ENCODE data around the gene FBLIM1. TPM values are rescaled to one million over a fixed set of nuclear protein-coding genes. Genes with fewer than 3 reads are reported as not detected.

FBLIM1 gene
- total RNA-seq, 1 donor from 2014 or later: 78.3 TPM

DNA sequence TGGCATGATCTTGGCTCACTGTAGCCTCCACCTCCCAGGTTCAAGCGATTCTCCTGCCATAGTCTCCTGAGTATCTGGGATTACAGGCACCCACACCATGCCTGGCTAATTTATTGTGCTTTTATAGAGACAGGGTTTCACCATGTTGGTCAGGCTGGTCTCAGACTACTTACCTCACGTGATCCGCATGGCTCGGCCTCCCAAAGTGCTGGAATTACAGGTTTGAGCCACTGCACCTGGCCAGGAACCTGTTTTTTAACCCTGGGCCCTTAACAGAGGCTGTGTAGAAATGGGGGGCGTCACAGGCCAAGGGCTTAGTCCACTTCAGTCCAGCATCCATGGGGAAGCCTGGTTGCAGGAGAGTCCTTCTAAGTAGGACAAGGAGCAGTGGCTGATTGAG lies 9.3 kb downstream of the FBLIM1 start:
- H3K4me3 Mint-ChIP-seq: no peak overlapping the region
- no peak overlapping the region for H3K27ac Mint-ChIP-seq
- peaks cover 8% of the 10 kb centered on the region for H3K4me1 Mint-ChIP-seq (ENCODE audit: unreplicated experiment)
- H3K27me3 Mint-ChIP-seq: no peaks in the 10 kb centered on the region
- TF ChIP-seq, protein P1, sequence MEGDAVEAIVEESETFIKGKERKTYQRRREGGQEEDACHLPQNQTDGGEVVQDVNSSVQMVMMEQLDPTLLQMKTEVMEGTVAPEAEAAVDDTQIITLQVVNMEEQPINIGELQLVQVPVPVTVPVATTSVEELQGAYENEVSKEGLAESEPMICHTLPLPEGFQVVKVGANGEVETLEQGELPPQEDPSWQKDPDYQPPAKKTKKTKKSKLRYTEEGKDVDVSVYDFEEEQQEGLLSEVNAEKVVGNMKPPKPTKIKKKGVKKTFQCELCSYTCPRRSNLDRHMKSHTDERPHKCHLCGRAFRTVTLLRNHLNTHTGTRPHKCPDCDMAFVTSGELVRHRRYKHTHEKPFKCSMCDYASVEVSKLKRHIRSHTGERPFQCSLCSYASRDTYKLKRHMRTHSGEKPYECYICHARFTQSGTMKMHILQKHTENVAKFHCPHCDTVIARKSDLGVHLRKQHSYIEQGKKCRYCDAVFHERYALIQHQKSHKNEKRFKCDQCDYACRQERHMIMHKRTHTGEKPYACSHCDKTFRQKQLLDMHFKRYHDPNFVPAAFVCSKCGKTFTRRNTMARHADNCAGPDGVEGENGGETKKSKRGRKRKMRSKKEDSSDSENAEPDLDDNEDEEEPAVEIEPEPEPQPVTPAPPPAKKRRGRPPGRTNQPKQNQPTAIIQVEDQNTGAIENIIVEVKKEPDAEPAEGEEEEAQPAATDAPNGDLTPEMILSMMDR (conservative IDR thresholded peaks at IDR 0.05): no peak
- no peaks in the 10 kb centered on the region for H3K9me3 Mint-ChIP-seq
- H3K36me3 Mint-ChIP-seq: peaks cover 19% of the 10 kb centered on the region
- DNase-seq (ENCODE audit: extremely low spot score, unreplicated experiment): no peak

DNA sequence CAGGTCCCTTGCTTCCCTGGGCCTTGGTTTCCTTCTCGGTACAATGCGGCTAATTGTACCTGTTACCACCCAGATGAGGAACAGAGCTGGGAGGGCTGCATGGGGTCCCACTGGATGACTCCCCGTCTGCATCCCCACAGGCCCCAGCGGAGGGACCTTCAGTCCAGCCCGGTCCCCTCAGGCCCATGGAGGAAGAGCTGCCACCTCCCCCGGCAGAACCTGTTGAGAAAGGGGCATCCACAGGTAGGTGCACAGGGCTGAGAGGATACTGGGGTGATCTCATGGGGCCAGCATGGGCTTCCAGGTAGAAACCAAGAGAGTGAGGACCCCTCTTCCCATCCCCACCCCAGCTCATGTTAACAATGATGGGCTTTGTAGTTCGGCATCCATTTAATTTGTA lies 9.8 kb downstream of the FBLIM1 start:
- DNase-seq (ENCODE audit: extremely low spot score, unreplicated experiment): no peak
- Mint-ChIP-seq H3K36me3 (peaks cover 19% of the 10 kb centered on the region), H3K4me1 (ENCODE audit: unreplicated experiment) (peaks cover 8% of the 10 kb centered on the region), H3K27ac (no peak overlapping the region), H3K27me3 (no peaks in the 10 kb centered on the region), H3K4me3 (no peak overlapping the region), H3K9me3 (no peaks in the 10 kb centered on the region)
- TF ChIP-seq, protein P1 (conservative IDR thresholded peaks at IDR 0.05): no peak

DNA sequence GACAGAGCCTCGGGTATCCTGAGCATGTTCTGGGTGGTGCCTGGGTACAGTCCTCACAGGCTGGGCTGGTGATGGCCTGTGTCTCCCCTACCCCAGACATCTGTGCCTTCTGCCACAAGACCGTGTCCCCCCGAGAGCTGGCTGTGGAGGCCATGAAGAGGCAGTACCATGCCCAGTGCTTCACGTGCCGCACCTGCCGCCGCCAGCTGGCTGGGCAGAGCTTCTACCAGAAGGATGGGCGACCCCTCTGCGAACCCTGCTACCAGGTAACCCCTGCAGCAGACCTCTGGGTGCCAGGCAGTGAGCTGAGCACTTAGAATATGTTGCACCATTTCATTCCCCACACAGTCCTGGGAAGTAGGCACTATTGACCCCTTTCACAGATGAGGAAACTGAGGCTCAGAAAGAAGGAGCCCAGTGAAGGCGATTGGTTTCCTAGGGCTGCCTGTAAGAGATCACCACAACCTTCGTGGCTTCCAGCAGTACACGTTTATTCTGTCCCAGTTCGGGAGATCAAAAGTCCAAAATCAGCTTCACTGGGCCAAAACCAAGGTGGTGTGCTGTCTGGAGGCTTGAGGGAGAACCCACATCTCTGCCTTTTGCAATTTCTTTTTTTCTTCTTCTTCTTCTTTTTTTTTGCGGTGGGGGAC lies 11.8 kb downstream of the FBLIM1 start:
- Mint-ChIP-seq H3K27ac (no peak overlapping the region), H3K4me1 (ENCODE audit: unreplicated experiment) (no peaks in the 10 kb centered on the region), H3K9me3 (no peaks in the 10 kb centered on the region), H3K36me3 (peaks cover 18% of the 10 kb centered on the region), H3K4me3 (no peak overlapping the region), H3K27me3 (no peaks in the 10 kb centered on the region)
- TF ChIP-seq, protein P1 (conservative IDR thresholded peaks at IDR 0.05): no peak
- DNase-seq (ENCODE audit: extremely low spot score, unreplicated experiment): no peak

DNA sequence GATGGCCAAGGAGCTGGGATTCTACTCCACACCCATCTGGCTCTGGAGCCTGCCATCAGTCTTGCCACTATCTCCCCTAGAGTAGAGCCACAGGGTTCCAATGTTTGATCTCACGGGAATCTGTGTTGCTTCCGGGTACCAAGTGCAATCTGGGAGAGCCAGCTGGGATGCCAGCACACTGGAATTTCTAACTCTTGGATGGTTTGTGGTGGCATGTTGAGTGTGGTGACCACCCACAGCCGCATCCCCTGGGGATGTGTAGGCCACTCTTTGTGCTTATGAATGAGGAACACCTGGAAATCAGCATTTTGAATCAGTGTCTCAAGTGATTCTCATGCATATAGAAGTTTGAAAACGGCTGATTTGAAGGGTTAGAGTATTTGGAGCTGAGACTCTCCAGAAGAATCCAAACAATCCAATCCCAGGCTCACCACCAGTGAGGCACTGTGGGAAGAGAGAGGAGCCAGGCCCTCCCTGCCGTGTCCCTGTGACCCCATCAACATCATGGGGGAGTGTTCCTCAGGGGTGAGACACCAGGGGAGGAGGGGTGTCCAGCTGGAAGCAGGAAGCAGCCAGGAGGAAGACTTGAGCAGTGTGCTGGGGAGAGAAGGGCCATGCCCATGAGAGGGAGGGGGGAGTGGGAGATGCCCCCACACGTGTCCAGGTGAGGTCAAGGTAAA lies 13.4 kb downstream of the FBLIM1 start:
- no peak for DNase-seq (ENCODE audit: extremely low spot score, unreplicated experiment)
- no peaks in the 10 kb centered on the region for H3K9me3 Mint-ChIP-seq
- H3K4me3 Mint-ChIP-seq: no peak overlapping the region
- H3K4me1 Mint-ChIP-seq (ENCODE audit: unreplicated experiment): peaks cover 1% of the 10 kb centered on the region
- H3K27me3 Mint-ChIP-seq: no peaks in the 10 kb centered on the region
- no peak overlapping the region for H3K27ac Mint-ChIP-seq
- TF ChIP-seq, protein P1 (conservative IDR thresholded peaks at IDR 0.05): no peak
- H3K36me3 Mint-ChIP-seq: peaks cover 19% of the 10 kb centered on the region

DNA sequence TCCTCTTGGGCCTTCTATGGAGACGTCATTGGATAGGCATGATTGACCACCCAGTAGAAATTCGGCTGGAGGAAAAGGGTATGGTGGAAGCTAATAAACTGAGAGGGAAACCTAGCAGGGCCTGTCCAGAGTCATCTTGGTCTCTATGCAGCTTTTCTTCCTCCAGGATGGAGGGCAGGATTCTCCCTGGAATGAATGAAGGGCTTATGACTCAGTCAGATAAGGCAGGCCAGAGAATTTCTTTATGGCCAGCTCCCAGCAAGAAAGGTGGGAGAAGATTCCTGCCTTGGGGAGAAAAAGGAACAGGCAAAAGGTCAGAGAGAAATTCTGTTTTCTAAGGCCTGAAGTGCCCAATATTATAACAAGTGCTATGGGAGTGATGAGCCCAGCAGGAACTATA lies 17.1 kb downstream of the FBLIM1 start:
- DNase-seq (ENCODE audit: extremely low spot score, unreplicated experiment): no peak
- Mint-ChIP-seq H3K36me3 (peaks cover 31% of the 10 kb centered on the region), H3K9me3 (no peaks in the 10 kb centered on the region), H3K27ac (peak overlapping the region; percentile 21), H3K4me3 (no peak overlapping the region), H3K27me3 (no peaks in the 10 kb centered on the region), H3K4me1 (ENCODE audit: unreplicated experiment) (peaks cover 12% of the 10 kb centered on the region)
- TF ChIP-seq, protein P1 (conservative IDR thresholded peaks at IDR 0.05): no peak
